ENCODE measurements around the gene PLXNA4.

DNA sequence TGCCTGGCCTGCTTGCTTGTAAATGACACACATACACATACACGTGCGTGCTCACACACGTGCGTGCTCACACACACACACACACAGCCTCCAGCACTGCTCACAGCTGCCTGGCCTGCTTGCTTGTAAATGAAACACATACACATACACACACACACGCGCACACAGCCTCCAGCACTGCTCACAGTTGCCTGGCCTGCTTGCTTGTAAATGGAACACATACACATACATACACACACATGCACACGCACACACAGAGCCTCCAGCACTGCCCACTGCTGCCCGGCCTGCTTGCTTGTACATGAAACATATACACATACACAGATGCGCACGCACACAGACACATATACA, 397.2 kb downstream of the PLXNA4 start:
- TF ChIP-seq EP300 (IDR thresholded peaks at IDR 0.05) (no peak), POLR2A (IDR thresholded peaks at IDR 0.05) (no peak)
- TF ChIP-seq, protein P1, sequence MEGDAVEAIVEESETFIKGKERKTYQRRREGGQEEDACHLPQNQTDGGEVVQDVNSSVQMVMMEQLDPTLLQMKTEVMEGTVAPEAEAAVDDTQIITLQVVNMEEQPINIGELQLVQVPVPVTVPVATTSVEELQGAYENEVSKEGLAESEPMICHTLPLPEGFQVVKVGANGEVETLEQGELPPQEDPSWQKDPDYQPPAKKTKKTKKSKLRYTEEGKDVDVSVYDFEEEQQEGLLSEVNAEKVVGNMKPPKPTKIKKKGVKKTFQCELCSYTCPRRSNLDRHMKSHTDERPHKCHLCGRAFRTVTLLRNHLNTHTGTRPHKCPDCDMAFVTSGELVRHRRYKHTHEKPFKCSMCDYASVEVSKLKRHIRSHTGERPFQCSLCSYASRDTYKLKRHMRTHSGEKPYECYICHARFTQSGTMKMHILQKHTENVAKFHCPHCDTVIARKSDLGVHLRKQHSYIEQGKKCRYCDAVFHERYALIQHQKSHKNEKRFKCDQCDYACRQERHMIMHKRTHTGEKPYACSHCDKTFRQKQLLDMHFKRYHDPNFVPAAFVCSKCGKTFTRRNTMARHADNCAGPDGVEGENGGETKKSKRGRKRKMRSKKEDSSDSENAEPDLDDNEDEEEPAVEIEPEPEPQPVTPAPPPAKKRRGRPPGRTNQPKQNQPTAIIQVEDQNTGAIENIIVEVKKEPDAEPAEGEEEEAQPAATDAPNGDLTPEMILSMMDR (IDR thresholded peaks at IDR 0.05), result no peak

Data from gastroesophageal sphincter (tissue), 3 donors.